Suppressor macrophage treated with lipopolysaccharide for 1 hour (primary cell): Measurements from ENCODE around the gene ADRA2A.
A peak's percentile ranks its signal among the peaks of the same experiment; 100 is the strongest.

Experiments
- DNase-seq, 3 donors: peaks; one replicate each; pipeline ENCODE4 v3.0.0-alpha.2; 2020 to 2022

Gene ADRA2A

DNA sequence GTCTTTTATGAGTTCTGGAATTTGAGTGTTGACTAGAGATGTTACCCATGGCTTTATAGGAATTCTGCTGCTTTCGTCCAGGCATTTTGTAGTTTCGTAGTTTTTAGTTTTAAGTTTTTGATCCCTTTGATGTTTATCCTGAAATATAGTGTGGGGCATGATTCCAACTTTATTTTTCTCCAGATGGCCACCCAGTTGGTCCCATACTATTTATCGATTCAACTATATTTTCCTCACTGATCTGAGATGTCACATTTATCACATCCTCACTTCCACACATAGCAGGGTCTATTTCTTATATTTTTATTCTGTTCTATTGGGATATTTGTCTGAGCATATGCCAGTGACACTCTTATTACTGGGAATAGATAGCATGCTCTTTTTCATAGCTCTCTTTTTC is 33.9 kb downstream of the ADRA2A start:
- no peak for DNase-seq

DNA sequence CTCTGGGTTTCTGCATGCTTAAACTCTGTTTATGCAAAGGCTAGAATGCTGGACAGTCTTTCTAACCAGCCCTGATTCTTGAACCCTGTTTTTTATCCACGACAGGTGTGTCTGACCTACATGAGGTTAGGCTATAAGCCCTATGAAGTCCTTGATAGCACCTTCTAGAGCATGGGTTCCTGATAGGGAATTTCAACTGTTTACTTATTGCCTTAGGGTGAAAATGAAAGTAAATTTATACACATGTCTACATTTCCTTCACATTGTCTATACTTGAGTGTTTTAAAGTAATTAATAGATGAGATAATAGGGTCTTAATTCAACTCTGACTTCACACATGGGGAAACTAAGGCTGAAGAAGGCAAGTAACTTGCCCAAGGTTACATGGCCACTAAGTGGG is 35.5 kb downstream of the ADRA2A start:
- no peak for DNase-seq

DNA sequence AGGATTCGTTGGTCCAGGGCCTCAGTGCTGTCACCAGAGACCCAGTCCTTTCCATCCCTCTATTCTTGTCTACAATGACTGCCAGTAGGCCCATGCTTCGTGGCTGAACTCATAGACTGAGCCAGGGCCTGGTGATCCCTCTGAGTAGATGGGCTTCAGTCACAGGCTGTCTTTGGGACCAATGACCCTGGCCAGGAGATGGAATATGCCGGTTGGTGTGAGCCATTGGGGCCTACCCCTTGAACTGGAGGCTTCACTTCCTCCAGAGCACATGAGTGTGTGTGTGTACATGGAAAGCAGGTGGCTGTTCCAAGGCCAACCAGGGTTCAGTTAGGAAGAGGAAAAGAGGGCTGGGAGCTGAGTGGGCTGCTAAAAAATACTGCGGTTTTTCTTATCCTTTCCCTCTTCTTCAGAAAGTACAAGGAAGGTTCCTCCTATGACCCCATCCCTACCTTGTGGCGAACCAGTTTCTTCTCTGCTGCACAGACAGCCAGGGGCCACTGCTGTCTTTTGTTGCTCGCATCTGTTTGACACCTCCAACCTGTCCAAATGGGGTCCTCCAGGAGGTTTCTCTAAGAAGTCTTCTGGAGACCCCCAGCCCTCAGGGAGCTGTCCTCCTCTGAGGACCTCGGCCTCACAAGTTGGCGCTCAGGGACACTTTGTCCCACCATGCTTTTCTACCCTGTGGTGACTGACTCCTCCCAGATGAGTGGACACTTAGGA is 36.6 kb downstream of the ADRA2A start:
- no peak for DNase-seq

DNA sequence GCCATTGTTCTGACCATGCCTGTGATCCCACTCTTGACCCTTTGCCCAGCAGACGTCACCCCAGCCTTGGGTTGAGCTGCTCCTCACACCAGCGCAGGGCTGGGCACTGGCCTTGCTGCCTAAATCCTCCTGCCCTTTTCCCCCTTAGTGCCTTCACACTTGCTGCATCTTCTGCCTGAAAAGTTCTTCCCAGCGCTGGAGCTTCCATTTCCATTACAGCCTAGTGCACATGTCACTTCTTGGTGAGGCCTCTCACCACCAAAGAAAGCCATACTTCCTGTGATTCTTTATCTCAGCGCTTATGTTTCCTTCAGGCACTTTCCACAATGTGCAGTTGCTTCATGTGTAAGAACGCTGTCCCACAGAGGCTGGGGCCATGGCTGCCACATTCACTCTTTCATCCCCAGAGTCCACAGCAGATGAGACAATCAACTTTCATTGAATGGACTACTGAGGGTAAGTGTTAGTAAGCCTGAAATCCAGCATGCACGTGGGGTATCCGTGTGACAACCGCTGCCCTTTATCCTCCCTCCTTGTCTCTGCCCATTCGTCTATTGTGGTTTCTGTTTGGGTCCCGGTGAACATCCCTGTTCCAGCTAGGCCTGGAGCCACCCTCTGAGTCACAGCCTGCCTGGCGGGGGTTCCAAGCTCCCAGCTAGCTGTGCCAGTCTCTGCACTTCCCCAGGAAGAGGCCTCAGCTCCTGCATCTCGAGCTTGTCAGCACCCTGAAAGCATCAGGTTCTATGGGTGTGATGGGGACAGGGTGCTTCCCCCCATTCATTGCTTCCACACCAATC is 37.3 kb downstream of the ADRA2A start:
- peak; percentile 27 to 53 (median 40) for DNase-seq

DNA sequence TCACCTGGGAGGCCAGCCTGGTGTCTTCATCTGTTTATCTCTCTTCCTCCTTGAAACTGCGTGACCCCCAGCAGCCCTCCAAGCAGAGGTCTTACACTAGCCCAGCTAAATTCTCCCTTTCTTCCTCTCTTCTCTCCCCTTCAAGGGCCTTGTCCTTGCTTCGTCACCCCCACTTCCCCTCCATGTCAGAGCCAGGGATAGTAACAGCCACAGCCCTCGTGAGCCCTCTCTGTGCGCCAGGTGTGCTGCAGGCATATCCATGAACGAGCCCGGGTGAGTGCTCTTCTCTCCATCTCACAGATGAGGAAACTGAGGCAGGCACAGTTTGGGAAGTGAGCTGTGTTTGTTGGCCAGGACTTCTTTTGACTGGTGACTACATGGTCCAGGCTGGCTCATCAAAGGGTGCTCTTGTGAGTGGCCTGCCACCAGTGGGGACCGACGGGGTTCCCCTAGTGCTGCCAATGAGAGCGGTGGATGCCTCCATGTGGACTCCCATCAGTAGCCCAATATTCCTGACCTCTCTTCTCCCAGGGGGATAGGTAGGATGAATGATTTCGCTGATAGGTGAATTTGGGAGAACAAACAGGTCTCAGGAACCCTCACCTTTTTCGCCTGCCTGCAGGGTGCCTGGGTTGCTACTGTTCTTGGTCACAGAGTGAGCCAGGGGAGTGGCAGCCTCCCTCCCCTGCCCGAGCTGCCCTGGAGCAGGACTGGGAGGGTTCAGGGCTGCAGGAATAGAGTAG is 38.1 kb downstream of the ADRA2A start:
- DNase-seq = no peak

DNA sequence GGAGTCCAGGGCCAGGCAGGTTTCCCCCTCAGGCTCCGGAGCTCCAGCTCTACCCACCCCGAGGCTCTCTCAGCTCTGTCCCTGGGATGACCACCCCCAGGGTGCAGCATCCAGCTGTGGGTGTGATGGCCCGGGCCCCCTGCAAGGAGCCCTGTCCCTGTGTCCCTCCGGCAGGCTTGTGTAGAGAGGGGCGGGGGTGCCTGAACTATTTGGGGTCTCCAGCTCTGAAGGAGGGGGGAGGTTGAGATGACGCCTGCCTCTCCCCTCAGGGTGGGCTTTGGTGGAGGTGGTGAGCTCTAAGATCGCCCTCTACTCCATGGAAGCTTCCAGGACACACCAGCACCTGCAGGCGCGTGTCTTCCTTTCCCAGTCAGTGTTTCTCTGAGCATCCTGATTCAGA is 39.4 kb downstream of the ADRA2A start:
- DNase-seq = no peak

DNA sequence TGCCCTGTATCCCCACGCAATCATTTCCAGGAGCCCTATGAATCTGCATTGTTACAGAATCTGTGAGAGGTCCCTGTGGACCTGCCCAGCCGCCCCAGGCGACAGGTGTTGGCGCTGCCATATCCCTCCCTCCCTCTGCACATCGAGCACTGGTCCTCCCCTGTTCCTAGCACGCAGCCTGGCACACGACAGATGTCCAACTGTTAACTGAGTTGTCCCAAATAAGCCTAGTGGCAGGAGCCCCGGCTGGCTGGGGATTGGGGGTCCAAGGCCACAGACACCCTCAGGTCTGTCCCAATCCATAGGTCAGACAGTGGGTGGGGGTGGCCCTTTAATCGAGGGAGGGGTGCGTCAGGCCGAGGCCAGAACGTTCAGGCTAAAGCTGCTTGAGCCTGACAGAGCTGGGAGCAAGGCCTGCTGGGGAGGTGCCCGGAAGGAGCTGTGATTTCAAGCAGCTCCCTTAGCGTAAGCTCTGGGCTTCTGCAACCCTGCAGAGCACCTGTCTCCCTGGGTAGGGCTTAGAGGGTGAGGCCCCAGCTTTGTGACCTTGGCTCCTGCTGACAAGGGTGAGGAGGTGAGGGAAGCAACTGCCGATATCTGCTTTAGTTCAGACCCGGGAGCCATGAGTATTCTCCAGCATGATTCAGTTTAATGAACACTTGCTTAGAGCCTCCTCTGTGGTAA is 40.1 kb downstream of the ADRA2A start:
- no peak for DNase-seq

DNA sequence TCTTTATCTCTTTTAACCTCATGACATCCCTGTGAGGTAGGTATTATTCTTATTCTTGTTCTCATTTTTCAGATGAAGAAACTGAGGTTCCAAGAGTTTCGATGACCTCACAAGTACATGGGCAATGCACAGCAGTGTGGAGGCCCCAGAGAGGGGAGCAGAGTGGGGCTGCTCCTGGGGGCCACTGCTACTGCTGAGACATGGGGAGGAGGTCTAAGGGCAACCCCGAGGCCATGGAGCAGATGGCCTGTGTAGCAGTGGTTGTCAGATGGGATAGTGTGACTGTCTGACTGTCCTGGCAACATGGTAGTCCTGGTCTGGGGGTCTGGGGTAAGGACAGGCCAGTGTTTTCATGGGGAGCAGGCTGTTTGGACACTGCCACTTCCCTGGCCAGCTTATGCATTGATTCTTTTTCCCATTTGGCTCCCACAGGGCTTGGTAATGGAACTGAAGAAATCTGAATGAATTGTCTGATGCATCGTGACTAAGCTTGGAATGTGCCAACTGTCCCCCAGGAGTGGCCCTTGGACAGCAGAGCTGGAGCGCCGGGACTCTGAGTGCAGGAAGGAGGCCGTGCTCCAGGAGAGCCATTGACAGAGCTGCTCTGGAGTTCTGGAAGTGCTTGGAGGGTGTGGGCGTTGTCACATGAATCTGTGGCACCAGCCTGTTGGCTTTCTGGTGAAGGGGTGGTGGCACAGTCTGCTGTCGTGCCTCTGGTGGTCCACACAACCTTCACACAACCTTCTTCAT is 40.9 kb downstream of the ADRA2A start:
- no peak for DNase-seq

DNA sequence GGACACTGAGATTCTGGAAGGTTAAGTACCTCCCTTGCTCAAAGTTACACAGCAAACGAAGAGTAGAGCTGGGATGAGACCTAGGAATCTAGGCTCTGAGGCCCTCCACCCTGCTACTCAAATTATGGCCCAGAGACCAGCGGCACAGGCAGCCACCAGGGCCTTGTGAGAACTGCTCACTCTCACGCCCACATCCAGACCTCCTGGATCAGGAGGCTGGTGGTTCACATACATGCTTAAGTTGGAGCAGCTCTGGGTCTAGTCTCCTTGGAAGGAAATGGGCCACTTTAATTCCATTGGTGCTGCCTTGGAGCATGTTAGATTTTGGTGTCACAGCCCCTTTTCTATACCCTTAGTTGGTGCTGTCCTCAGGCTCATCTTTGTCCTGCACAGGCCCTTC is 41.9 kb downstream of the ADRA2A start:
- no peak for DNase-seq

DNA sequence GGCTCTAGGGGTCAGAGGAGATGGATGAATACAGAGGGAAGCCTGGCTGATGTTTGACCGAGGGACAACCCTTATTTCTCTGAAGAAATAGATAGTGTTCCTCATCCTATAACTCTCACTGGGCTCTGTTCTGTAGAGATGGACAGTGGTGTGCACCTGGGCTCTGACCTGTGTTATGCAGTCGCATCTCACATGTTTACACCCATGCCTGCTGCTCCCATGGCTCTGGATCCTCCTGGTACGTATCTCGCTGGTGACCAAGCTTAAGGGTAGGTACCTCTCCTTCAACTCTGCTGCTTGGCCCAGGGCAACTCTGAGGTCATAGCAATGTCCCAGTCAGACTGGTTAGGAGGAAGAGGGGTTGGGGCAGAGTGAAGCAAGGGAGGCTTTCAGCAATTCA is 42.8 kb downstream of the ADRA2A start:
- no peak for DNase-seq

DNA sequence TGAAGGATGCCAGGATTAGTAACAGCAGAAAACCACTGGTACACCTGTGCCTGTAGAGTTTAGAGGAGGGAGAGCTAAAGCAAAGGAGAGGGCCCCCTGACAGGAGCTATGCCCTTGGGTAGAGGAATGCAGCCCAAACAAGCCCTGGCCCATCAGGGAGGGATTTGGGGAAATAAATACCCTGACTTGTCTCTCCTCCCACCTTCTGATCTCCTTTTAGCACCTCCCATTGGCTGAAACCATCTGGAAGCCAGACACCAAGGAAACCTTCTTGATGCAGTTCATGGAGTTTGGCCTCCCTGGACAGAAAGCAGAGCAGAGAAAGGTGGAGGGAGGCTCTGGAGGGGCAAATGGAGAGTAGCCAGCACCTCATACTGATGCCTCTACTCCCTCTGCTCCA is 45.3 kb downstream of the ADRA2A start:
- no peak for DNase-seq

DNA sequence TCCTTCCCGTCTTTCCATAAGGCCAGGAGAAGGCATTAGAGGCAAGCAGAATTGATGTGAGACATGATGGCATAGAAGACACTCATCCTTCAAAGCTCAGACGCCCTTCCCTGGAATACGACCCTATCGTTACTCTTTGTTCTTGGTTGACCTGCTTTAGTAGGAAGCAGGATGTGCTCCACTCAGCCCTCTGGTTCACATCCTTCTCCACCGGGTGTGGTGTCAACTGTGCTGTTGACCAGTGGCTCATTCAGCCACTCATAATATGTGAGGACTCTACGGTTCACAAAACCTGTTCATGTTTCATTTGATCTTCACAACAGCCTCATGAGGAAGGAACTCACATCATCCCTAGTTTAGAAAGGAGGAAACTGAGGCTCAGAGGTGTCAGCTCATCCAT is 47.1 kb downstream of the ADRA2A start:
- DNase-seq = no peak

DNA sequence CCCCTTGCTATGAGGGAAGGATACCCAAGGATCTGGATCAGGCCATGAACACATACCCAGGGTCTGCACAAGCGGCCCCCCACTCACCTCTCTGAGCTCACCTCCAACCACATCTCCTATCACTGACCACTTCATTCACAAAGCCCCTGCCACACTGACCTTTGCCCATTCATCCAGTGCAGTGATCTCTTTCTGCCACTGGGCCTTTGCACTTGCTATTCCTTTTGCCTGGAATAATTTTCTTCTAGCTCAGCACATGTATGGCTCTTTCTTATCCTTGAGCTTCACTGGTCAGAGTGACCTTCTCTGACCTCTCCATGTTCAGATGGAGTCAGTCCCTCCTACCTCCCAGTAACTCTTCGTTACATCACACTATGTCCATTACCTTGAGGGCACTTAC is 48.3 kb downstream of the ADRA2A start:
- no peak for DNase-seq

DNA sequence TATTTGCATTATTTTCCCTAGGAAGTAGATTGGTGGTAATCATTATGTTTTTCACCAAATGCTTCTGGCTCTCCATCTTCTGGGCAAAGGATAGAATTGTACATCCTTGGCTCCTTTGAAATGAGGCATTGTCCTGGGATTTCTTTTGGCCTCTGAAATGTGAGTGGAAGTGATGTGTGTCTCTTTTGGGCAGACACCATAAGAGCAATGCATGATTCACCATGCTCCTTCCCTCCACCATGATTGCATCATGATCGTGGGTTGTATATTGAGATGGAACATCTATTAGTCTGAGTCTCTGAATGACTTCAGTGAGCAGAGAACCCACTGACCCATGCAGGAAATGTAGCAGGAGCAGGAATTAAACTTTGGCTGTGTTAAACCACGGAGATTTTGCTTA is 49.2 kb downstream of the ADRA2A start:
- peak; percentile 39 to 71 (median 58) for DNase-seq

DNA sequence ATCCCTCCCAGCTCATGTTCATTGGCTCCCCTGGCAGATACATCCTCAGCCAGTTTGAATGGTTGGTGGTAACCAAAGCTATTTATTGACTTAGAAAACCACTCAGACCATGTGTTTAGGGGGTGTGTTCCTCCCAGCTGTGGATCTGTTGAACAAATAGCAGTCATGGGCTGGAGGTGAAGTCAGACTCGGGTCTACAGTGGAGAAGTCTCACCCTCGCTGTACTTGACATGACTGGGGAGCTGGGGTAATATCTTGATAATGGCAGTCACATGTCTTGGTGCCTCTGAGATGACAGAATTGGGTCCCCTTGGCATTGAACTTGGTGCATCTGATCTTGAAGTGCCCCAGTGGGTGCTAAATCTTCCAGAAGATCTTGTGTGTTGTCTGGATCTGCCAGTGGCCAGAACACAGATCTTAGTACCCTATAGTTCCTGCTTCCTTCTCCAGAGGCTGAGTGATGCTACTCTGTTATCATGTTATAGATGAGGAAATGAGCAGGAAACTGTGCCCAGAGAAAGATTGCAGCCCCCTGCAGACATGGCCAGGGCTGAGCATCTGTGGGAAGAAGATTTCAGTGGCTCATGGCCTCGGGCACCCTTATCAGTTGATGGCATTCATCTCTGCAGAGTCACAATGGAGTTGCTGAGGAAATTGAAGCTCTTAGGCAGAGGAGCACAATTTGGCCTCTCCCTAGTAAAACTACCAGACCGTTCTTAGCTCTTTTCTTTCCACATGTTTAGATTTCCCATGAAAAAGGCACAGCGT is 50.4 kb downstream of the ADRA2A start:
- no peak for DNase-seq

DNA sequence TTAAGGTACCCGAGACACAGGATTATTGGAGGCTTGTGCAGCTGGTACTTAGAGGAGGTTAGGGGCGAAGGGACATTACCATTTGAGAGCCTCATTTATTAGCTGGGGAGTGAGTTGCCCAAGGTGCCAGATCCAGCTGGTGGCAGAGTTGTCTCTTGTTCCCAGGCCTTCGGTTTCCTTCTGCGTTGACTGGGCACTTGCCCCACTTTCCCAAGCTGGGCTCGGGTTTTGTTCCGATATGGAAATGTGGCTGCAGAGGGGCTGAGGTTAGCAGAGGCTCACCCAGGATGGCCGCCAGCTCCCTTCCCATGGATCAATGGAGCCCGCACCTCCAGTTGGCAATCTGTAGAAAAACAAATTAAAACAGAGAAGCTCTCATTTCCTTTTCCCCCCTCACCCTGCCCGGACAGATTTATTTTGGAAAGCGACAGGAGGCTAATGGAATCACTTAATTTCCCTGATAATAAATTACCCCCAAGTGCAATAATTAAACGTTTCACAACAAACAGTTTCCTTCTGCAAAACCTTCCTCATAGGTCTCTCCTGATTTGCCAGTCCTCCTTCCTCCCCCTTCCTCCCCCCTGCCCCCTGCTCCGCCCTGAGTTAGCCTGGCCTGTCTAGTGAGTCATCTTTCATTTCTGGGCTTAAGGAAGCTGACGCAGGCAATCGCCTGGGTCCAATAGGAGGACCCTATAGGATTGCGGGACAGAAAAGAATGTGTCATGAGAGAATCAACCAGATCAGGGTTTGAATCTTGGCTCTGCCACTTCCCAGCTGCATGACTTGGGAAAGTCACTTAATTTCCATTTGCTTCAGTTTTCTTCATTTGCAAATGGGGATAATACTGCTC is 51.7 kb downstream of the ADRA2A start:
- peak; percentile 79 to 82 (median 80) for DNase-seq

DNA sequence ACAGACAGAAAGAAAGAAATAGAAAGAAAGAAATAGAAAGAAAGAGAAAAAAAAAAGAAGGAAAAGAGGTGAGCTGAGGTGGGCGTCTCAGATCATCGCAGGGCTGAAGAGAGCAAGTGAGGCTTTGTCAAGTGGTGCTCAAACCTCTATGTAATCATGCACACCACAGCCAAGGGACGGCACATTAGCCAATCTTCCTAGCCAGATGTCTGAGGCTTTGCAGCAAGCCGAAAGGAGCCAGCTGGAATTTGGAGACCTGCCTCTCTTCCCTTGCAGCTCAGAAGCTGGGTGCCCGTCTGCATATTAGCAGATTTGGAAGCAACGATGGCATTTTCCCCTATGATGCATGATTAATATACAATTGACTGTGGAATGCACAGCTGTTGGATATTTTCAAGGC is 52.5 kb downstream of the ADRA2A start:
- DNase-seq = no peak

DNA sequence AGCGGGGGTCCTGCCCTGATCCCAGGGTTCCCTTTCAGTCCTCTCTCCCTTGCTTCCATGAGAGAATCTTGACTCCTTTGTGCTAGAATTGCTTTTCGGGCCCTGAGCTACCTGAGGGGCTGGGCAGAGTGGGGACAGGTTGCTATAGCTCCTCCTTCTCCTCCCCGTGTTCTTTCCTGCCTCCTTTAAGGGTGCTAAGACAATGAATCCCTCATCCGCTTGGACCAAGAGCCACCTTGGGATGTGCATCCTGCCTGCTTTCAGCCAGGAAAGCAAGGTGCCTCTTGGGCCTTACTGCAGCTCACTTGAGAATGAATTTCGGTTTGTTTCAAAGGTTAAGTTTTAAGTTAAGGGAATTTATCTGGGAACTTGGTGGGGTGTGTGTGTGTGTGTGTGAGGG is 53.6 kb downstream of the ADRA2A start:
- no peak for DNase-seq
